ENCODE results near the gene CERS5.
A peak's percentile ranks its signal among the peaks of the same experiment; 100 is the strongest.
"Not testable (repeated sequence)": the region's sequence is repeated elsewhere in the genome, so short reads cannot be mapped to it uniquely, and the experiment has no call there.

The CERS5 gene

GRCh38 chr12:50085615-50086072 is 81.5 kb downstream of the CERS5 start:
- DNase-seq (ENCODE audit: extremely low read depth, low read depth), result no peak
- TF ChIP-seq CTCF (IDR thresholded peaks at IDR 0.05; ENCODE audit: low read depth, low read length), result no peak

DNA sequence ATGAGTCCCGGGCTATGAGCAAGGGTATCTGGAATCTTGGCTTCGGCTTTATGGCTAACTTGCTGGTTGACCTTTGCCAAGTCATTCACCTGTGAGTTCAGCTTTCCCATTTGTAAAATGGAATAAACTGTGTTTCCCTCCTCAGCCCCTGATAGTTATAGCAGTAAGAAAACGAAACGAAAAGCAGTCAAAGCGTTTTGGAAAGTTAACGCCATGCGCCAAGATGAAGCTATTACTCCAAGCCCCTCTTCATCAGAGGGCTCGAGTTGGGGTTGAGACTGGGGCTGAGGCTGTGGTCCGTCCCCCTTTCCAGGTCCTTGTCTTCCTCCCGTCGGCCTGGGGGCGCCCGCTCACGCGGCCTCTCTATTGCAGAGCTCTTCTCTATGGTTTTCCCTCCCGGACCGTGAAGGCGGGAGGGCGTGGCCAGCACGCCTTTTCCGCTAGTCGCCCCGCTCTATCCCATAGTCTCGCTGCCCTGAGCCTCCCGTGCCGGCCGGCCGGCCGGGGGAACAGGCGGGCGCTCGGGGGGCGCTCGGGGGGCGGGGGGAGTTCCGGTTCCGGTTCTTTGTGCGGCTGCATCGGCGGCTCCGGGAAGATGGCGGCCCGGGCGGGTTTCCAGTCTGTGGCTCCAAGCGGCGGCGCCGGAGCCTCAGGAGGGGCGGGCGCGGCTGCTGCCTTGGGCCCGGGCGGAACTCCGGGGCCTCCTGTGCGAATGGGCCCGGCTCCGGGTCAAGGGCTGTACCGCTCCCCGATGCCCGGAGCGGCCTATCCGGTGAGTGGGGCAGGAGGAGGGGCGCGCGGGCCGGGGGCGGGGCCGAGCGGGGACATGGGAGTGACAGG is 82.2 kb downstream of the CERS5 start, which contains the start of gene SMARCD1:
TSS of gene SMARCD1 (plus strand) at position 568 of the 840 bp plus-strand sequence. CDS start at position 596, 28 bp downstream.
- DNase-seq (ENCODE audit: extremely low read depth, low read depth), result peak; percentile 82
- peak; percentile 72 for TF ChIP-seq CTCF (IDR thresholded peaks at IDR 0.05; ENCODE audit: low read depth, low read length)

- not testable (repeated sequence) for DNase-seq (ENCODE audit: extremely low read depth, low read depth)
These were observed 82.8 kb downstream of the CERS5 start for GRCh38 chr12:50084409-50084774.

DNA sequence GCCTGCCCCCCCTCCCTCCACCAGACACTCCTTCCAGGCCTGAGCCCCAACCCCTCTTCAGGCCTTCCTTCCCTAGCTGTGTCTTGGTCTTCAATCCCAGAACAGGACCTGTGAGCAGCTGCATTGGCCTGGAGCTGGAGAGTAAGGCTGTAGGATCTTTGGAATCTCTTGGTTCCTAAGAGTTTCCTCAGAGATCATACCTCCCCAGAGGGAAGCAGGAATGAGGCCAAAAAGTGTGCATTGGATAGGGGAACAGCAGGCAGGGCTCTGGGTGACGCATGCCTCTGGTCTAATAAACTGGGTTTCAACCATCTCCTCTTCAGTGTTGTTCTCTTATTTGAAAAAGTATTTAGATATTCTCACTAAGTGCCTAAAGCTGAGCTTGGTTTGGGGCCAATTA is 83.9 kb downstream of the CERS5 start:
- no peak for DNase-seq (ENCODE audit: extremely low read depth, low read depth)
- TF ChIP-seq CTCF (IDR thresholded peaks at IDR 0.05; ENCODE audit: low read depth, low read length), result no peak

- TF ChIP-seq CTCF (IDR thresholded peaks at IDR 0.05; ENCODE audit: low read depth, low read length), result no peak
- no peak for DNase-seq (ENCODE audit: extremely low read depth, low read depth)
These were observed 84.5 kb downstream of the CERS5 start for GRCh38 chr12:50082644-50083043.

- no peak for DNase-seq (ENCODE audit: extremely low read depth, low read depth)
- TF ChIP-seq CTCF (IDR thresholded peaks at IDR 0.05; ENCODE audit: low read depth, low read length), result no peak
These were observed 85.9 kb downstream of the CERS5 start for GRCh38 chr12:50081096-50081808.

DNA sequence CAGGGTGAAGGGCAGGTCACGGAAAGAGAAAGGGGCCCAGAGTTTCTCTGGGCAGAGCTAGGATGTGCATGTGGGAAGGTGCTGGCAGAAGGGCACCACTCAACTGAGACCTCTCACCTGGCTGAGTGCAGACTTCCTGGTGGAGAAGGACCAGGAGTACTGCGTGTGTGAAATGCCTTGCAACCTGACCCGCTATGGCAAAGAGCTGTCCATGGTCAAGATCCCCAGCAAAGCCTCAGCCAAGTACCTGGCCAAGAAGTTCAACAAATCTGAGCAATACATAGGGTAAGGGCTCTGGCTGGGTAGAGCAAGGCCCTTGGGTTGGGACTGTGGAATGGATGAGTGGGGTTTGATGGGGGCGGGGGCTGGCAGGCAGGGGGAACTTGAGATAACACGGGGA is 87.4 kb downstream of the CERS5 start:
- TF ChIP-seq CTCF (IDR thresholded peaks at IDR 0.05; ENCODE audit: low read depth, low read length), result no peak
- DNase-seq (ENCODE audit: extremely low read depth, low read depth), result no peak
